HCT116 (cell line): Measurements from ENCODE around the gene SPOPL. TPM values are rescaled to one million over a fixed set of nuclear protein-coding genes. Genes with fewer than 3 reads are reported as not detected.

Experiments
- ATAC-seq: fragments of 200-7000 bp; cut with Tn5 transposase; 2 replicates; pipeline ENCODE4 v1.9.1; 2020; ENCODE audit warnings: mild to moderate bottlenecking, moderate library complexity
- BruUV-seq: library from RNA; stranded (reverse); fragments of 400-500 nt; replicated peaks from 2 replicates; lab custom pipeline; 2021; lab: Mats Ljungman, UMichigan
- CTCF ChIA-PET: fragments of 300-600 bp; sonication (Branson Sonifier 250); formaldehyde crosslinking; loops from one replicate; lab custom pipeline; 2021; ENCODE audit warnings: antibody characterized with exemption; lab: Charles Lee
- POLR2A ChIA-PET: fragments of 300-600, 350-600 bp; sonication (Branson Sonifier 250); formaldehyde crosslinking; loops from one replicate; lab custom pipeline; 2021; ENCODE audit warnings: antibody characterized with exemption; lab: Charles Lee
- RAD21 ChIA-PET, 2 experiments: fragments of 300-600 bp; sonication (Branson Sonifier 250); formaldehyde crosslinking; loops; one replicate each; lab custom pipeline; 2023; ENCODE audit warnings: low total read pairs in 2 of 2; ENCODE audit not compliant: uncharacterized antibody in 2 of 2, unreplicated experiment in 2 of 2, low non-redundant PET in 1 of 2; lab: Charles Lee
- DNase-seq: peaks from one replicate; pipeline ENCODE4 v3.0.0-alpha.2; 2010; ENCODE audit warnings: low read depth, low spot score
- H2AFZ ChIP-seq: fragments of 200-600 bp; shearing (Covaris generic), sonication (generic); 2 replicates; pipeline ENCODE4 v1.6.1; 2017; ENCODE audit warnings: low read depth, mixed run types, mixed read lengths, antibody characterized with exemption, low read length; ENCODE audit not compliant: poor library complexity, severe bottlenecking
- H3K27ac ChIP-seq: 2 replicates; pipeline ENCODE4 v1.5.1; 2012; ENCODE audit warnings: low read depth, low read length
- H3K27me3 ChIP-seq: fragments of 200-600 bp; sonication (generic); 2 replicates; pipeline ENCODE4 v1.6.1; 2016; ENCODE audit warnings: mixed run types, low read length, mixed read lengths; ENCODE audit not compliant: insufficient read depth
- H3K36me3 ChIP-seq, 2 experiments: fragments of 200-500 bp in 1 of 2; fragments of 200-600 bp in 1 of 2; sonication (Bioruptor generic) in 1 of 2; sonication (generic) in 1 of 2; 2 replicates each; pipeline versions ENCODE4 v1.5.1 to v1.6.1; 2014 to 2016; ENCODE audit warnings: low read length in 2 of 2, inconsistent platforms in 1 of 2, mixed read lengths in 1 of 2, mixed run types in 1 of 2; ENCODE audit not compliant: insufficient read depth in 2 of 2, control insufficient read depth in 1 of 2
- H3K4me1 ChIP-seq, 2 experiments: fragments of 200-600 bp in 1 of 2; sonication (generic) in 1 of 2; 2 replicates each; pipeline versions ENCODE4 v1.5.1 to v1.6.1; 2012 to 2017; ENCODE audit warnings: low read length in 2 of 2, inconsistent platforms in 1 of 2, mild to moderate bottlenecking in 1 of 2, mixed read lengths in 1 of 2, mixed run types in 1 of 2, moderate library complexity in 1 of 2; ENCODE audit not compliant: insufficient read depth in 2 of 2, control insufficient read depth in 1 of 2
- H3K4me2 ChIP-seq: fragments of 200-600 bp; sonication (generic); 2 replicates; pipeline ENCODE4 v1.6.1; 2017; ENCODE audit warnings: mixed run types, low read length, mixed read lengths
- H3K4me3 ChIP-seq, 2 experiments: fragments of 200-600 bp in 1 of 2; sonication (generic) in 1 of 2; replicated peaks in 1 of 2; 2 replicates each; pipeline ENCODE4 v1.5.1; 2011 to 2016; ENCODE audit warnings: low read length in 2 of 2, control low read depth in 1 of 2, low read depth in 1 of 2, mild to moderate bottlenecking in 1 of 2, mixed read lengths in 1 of 2, mixed run types in 1 of 2
- H3K79me2 ChIP-seq: fragments of 200-600 bp; sonication (generic); 2 replicates; pipeline ENCODE4 v1.6.1; 2017; ENCODE audit warnings: mild to moderate bottlenecking, mixed run types, low read length, moderate library complexity, mixed read lengths; ENCODE audit not compliant: insufficient read depth
- H3K9ac ChIP-seq: fragments of 200-600 bp; sonication (generic); 2 replicates; pipeline ENCODE4 v1.6.1; 2016; ENCODE audit warnings: low read length, mixed read lengths
- H3K9me2 ChIP-seq: fragments of 200-600 bp; sonication (generic), shearing (Covaris generic); 2 replicates; pipeline ENCODE4 v1.6.1; 2017; ENCODE audit warnings: mixed run types, mild to moderate bottlenecking, moderate library complexity; ENCODE audit not compliant: insufficient read depth
- H3K9me3 ChIP-seq, 2 experiments: fragments of 200-500 bp in 1 of 2; fragments of 200-600 bp in 1 of 2; sonication (Bioruptor generic) in 1 of 2; sonication (generic) in 1 of 2; 2 replicates each; pipeline ENCODE4 v1.6.1; 2014 to 2017; ENCODE audit warnings: low read length in 2 of 2, mixed read lengths in 2 of 2, inconsistent platforms in 1 of 2, low read depth in 1 of 2, mild to moderate bottlenecking in 1 of 2, mixed run types in 1 of 2, moderate library complexity in 1 of 2; ENCODE audit not compliant: control insufficient read depth in 1 of 2, insufficient read depth in 1 of 2
- H4K20me1 ChIP-seq: fragments of 200-600 bp; sonication (generic), shearing (Covaris generic); 2 replicates; pipeline ENCODE4 v1.6.1; 2017; ENCODE audit warnings: mixed run types, mild to moderate bottlenecking, moderate library complexity; ENCODE audit not compliant: insufficient read depth
- EZH2 ChIP-seq: fragments of 200-600 bp; sonication (generic); IDR thresholded peaks from 2 replicates; pipeline ENCODE4 v1.6.1; 2017; ENCODE audit warnings: antibody characterized with exemption, mixed run types
- EZH2phosphoT487 ChIP-seq: fragments of 200-600 bp; IDR thresholded peaks from 2 replicates; pipeline ENCODE4 v1.6.1; 2018; ENCODE audit warnings: antibody characterized with exemption, borderline replicate concordance
- POLR2A ChIP-seq: IDR thresholded peaks from 2 replicates; pipeline ENCODE4 v1.7.0; 2011; ENCODE audit warnings: borderline replicate concordance; ENCODE audit not compliant: insufficient read depth, insufficient read length; ENCODE audit errors: extremely low read depth
- RAD21 ChIP-seq: IDR thresholded peaks from 2 replicates; pipeline ENCODE4 v1.6.1; 2012; ENCODE audit warnings: low read depth, mild to moderate bottlenecking
- SIN3A ChIP-seq: IDR thresholded peaks from 2 replicates; pipeline ENCODE4 v1.6.1; 2012; ENCODE audit warnings: low read depth
- TCF7L2 ChIP-seq: IDR thresholded peaks from 2 replicates; pipeline ENCODE4 v1.7.0; 2011; ENCODE audit warnings: borderline replicate concordance, inconsistent platforms; ENCODE audit not compliant: insufficient read depth, insufficient read length; ENCODE audit errors: extremely low read depth
- ZFX ChIP-seq: fragments of 450-650 bp; IDR thresholded peaks from 2 replicates; pipeline ENCODE4 v1.6.1; 2017
- intact Hi-C: fragments of 100-400 bp; cut with micrococcal nuclease; formaldehyde crosslinking; loops from 2 replicates; pipeline ENCODE4 v1.10.0; 2022
- total RNA-seq: library from RNA; stranded (reverse); gene quantifications from one replicate; pipeline ENCODE4 v1.2.1, GENCODE V29; 2021; ENCODE audit not compliant: unreplicated experiment
- TF ChIP-seq, protein P1 (sequence below): IDR thresholded peaks from 2 replicates; pipeline ENCODE4 v1.6.1; 2012; ENCODE audit warnings: low read depth
- TF ChIP-seq, protein P2 (sequence below): IDR thresholded peaks from 2 replicates; pipeline ENCODE4 v1.6.1; 2011; ENCODE audit warnings: mild to moderate bottlenecking, low read length, moderate library complexity; ENCODE audit not compliant: insufficient replicate concordance; ENCODE audit errors: extremely low read depth

Gene SPOPL
- total RNA-seq, 1 experiment from 2014 or later, result 48.3 TPM

DNA sequence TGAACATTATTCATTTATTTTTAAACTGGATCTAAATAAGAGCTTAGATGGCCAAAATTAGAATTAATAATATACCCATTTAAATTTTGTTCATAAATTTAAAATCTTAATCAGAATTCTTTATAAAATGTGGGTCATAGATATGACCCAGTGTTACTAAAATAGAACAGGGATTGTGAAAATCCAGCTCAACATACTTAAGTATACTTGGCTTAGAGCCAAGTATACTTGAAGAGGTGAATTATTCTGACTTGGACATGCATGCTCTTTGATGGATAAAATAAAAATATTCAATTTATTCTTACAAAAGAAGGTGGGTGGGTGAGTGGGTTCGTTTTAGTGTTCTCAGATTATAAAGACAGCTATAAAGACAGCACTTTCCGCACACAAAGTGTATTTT is 70.7 kb downstream of the SPOPL start:
- H3K27ac ChIP-seq, result no peak overlapping the region
- H3K36me3 ChIP-seq, result peaks cover 10 to 20% of the 10 kb centered on the region in 2 experiments; a peak in 2 of 4 replicates
- no peaks in the 10 kb centered on the region for H3K27me3 ChIP-seq
- no peak overlapping the region for H3K4me2 ChIP-seq
- H3K4me1 ChIP-seq, result no peaks in the 10 kb centered on the region
- H3K9ac ChIP-seq, result no peak overlapping the region
- TF ChIP-seq RAD21, result no peak
- no peak for TF ChIP-seq ZFX
- no peak for TF ChIP-seq SIN3A
- TF ChIP-seq, protein P1, sequence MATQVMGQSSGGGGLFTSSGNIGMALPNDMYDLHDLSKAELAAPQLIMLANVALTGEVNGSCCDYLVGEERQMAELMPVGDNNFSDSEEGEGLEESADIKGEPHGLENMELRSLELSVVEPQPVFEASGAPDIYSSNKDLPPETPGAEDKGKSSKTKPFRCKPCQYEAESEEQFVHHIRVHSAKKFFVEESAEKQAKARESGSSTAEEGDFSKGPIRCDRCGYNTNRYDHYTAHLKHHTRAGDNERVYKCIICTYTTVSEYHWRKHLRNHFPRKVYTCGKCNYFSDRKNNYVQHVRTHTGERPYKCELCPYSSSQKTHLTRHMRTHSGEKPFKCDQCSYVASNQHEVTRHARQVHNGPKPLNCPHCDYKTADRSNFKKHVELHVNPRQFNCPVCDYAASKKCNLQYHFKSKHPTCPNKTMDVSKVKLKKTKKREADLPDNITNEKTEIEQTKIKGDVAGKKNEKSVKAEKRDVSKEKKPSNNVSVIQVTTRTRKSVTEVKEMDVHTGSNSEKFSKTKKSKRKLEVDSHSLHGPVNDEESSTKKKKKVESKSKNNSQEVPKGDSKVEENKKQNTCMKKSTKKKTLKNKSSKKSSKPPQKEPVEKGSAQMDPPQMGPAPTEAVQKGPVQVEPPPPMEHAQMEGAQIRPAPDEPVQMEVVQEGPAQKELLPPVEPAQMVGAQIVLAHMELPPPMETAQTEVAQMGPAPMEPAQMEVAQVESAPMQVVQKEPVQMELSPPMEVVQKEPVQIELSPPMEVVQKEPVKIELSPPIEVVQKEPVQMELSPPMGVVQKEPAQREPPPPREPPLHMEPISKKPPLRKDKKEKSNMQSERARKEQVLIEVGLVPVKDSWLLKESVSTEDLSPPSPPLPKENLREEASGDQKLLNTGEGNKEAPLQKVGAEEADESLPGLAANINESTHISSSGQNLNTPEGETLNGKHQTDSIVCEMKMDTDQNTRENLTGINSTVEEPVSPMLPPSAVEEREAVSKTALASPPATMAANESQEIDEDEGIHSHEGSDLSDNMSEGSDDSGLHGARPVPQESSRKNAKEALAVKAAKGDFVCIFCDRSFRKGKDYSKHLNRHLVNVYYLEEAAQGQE, result no peak
- TF ChIP-seq POLR2A, result no peak
- TF ChIP-seq EZH2phosphoT487, result no peak
- no peak for TF ChIP-seq EZH2
- TF ChIP-seq, protein P2, sequence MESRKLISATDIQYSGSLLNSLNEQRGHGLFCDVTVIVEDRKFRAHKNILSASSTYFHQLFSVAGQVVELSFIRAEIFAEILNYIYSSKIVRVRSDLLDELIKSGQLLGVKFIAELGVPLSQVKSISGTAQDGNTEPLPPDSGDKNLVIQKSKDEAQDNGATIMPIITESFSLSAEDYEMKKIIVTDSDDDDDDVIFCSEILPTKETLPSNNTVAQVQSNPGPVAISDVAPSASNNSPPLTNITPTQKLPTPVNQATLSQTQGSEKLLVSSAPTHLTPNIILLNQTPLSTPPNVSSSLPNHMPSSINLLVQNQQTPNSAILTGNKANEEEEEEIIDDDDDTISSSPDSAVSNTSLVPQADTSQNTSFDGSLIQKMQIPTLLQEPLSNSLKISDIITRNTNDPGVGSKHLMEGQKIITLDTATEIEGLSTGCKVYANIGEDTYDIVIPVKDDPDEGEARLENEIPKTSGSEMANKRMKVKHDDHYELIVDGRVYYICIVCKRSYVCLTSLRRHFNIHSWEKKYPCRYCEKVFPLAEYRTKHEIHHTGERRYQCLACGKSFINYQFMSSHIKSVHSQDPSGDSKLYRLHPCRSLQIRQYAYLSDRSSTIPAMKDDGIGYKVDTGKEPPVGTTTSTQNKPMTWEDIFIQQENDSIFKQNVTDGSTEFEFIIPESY, result no peak
- TF ChIP-seq TCF7L2, result no peak
- POLR2A ChIA-PET, result interaction anchor here (1.0 kb wide), 1 partner anchor 22 kb away, joined by 3 read pairs; no protein-coding TSS in a partner anchor
- ATAC-seq (no peak), DNase-seq (no peak)
- no peak overlapping the region for H2AFZ ChIP-seq
- no peak overlapping the region for H3K4me3 ChIP-seq
- no peaks in the 10 kb centered on the region for H3K79me2 ChIP-seq
- no peaks in the 10 kb centered on the region for H4K20me1 ChIP-seq
- no TSS peak for BruUV-seq
- intact Hi-C loops, result no loop called here
- no peaks in the 10 kb centered on the region for H3K9me2 ChIP-seq
- CTCF ChIA-PET, result no interaction called here
- RAD21 ChIA-PET, result no interaction called here
- no peaks in the 10 kb centered on the region for H3K9me3 ChIP-seq
